ENCODE results near the gene MYO1E. TPM values are rescaled to one million over a fixed set of nuclear protein-coding genes. Genes with fewer than 3 reads are reported as not detected.

The MYO1E gene
- total and polyA plus RNA-seq, 7 donors: 20.6 to 92.2 (median 32.1) TPM

- Histone ChIP-seq H3K36me3 (no peaks in the 10 kb centered on the region), H3K4me1 (no peaks in the 10 kb centered on the region), H3K27ac (no peak overlapping the region), H3K27me3 (no peaks in the 10 kb centered on the region), H3K4me3 (no peak overlapping the region), H3K9me3 (no peaks in the 10 kb centered on the region)
- WGBS, 2 donors: 65 to 86% methylated on average over 10 of the region's 10 CpGs
- no peak for DNase-seq
- no peak for TF ChIP-seq CTCF (IDR thresholded peaks at IDR 0.05)
- no peak for TF ChIP-seq POLR2A (IDR thresholded peaks at IDR 0.05)
- intact Hi-C loops (cut with DNase I): no loop called here
Observed at GRCh38 chr15:59268852-59269407, 103.7 kb downstream of the MYO1E start.

GRCh38 chr15:59268168-59268851, 104.4 kb downstream of the MYO1E start:
- no peaks in the 10 kb centered on the region for H3K9me3 ChIP-seq
- H3K36me3 ChIP-seq: no peaks in the 10 kb centered on the region
- 89% methylated on average over 3 of the region's 3 CpGs for WGBS, 2 donors
- H3K4me1 ChIP-seq: no peaks in the 10 kb centered on the region
- H3K27me3 ChIP-seq: no peaks in the 10 kb centered on the region
- H3K4me3 ChIP-seq: no peak overlapping the region
- TF ChIP-seq POLR2A (IDR thresholded peaks at IDR 0.05) (no peak), POLR2AphosphoS5 (IDR thresholded peaks at IDR 0.05) (no peak), EP300 (IDR thresholded peaks at IDR 0.05) (no peak), CTCF (IDR thresholded peaks at IDR 0.05) (no peak)
- H3K27ac ChIP-seq: no peak overlapping the region
- DNase-seq: no peak
- intact Hi-C loops (cut with DNase I): no loop called here

GRCh38 chr15:59266028-59266427, 106.6 kb downstream of the MYO1E start:
- Histone ChIP-seq H3K4me3 (no peak overlapping the region), H3K9me3 (no peaks in the 10 kb centered on the region), H3K36me3 (no peaks in the 10 kb centered on the region), H3K27me3 (no peaks in the 10 kb centered on the region), H3K4me1 (no peaks in the 10 kb centered on the region), H3K27ac (no peak overlapping the region)
- 26 to 69% methylated on average over 5 of the region's 5 CpGs for WGBS, 2 donors
- TF ChIP-seq POLR2AphosphoS5 (IDR thresholded peaks at IDR 0.05) (no peak), EP300 (IDR thresholded peaks at IDR 0.05) (no peak), POLR2A (IDR thresholded peaks at IDR 0.05) (no peak), CTCF (IDR thresholded peaks at IDR 0.05) (no peak)
- intact Hi-C loops (cut with DNase I): no loop called here
- DNase-seq: no peak

- no peak for TF ChIP-seq POLR2AphosphoS5 (IDR thresholded peaks at IDR 0.05)
- TF ChIP-seq EP300 (IDR thresholded peaks at IDR 0.05): no peak
- no peaks in the 10 kb centered on the region for H3K27me3 ChIP-seq
- no peaks in the 10 kb centered on the region for H3K9me3 ChIP-seq
- H3K4me3 ChIP-seq: no peak overlapping the region
- H3K36me3 ChIP-seq: peaks cover 0 to 7% (median 0%) of the 10 kb centered on the region in 4 donors
- DNase-seq: no peak
- intact Hi-C loops (cut with DNase I): no loop called here
- WGBS, 2 donors: 97 to 98% methylated on average over 7 of the region's 7 CpGs
- H3K4me1 ChIP-seq: no peaks in the 10 kb centered on the region
- no peak overlapping the region for H3K27ac ChIP-seq
Observed at GRCh38 chr15:59262316-59262715, 110.4 kb downstream of the MYO1E start.

GRCh38 chr15:59260090-59260489, 112.6 kb downstream of the MYO1E start:
- no peak for DNase-seq
- H3K36me3 ChIP-seq: peaks cover 0 to 17% (median 0%) of the 10 kb centered on the region in 4 donors
- H3K4me1 ChIP-seq: no peaks in the 10 kb centered on the region
- H3K4me3 ChIP-seq: no peak overlapping the region
- H3K9me3 ChIP-seq: no peaks in the 10 kb centered on the region
- 21 to 76% methylated on average over 6 of the region's 6 CpGs for WGBS, 2 donors
- intact Hi-C loops (cut with DNase I): no loop called here
- no peak for TF ChIP-seq CTCF (IDR thresholded peaks at IDR 0.05)
- TF ChIP-seq POLR2A (IDR thresholded peaks at IDR 0.05): no peak
- no peak for TF ChIP-seq EP300 (IDR thresholded peaks at IDR 0.05)
- TF ChIP-seq POLR2AphosphoS5 (IDR thresholded peaks at IDR 0.05): no peak
- H3K27ac ChIP-seq: no peak overlapping the region
- H3K27me3 ChIP-seq: no peaks in the 10 kb centered on the region

All from sigmoid colon (tissue), 7 donors.